ENCODE measurements around the gene LRIT2.

Gene LRIT2

DNA sequence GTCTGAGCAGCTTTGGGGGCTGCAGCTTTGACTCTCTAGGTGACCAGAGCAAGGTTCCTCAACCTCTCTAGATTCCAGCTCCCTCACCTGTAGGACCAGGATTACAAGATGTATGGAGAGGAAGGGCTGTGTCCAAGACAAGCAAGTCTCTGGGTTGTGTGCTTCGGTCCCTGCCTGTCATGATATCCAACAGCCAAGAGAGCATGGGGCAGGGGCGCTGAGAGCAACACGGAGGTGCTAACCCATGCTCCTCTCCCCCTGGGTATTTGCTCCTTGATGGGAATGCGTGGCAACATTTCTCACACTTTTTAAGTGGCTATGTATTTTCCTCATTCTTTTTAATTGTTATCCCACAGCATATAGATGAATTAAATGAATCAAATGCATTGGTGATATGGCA is 20.7 kb downstream of the LRIT2 start:
- TF ChIP-seq ZNF274 (IDR thresholded peaks at IDR 0.05; ENCODE audit: low read depth, low read length): no peak
- TF ChIP-seq SUZ12 (IDR thresholded peaks at IDR 0.05; ENCODE audit: extremely low read depth, insufficient read depth, insufficient read length): no peak
- TF ChIP-seq YY1 (IDR thresholded peaks at IDR 0.05; ENCODE audit: insufficient read depth, insufficient read length): no peak
- H3K36me3 ChIP-seq (ENCODE audit: insufficient read depth, insufficient read length, low read length): no peaks in the 10 kb centered on the region

GRCh38 chr10:84204122-84204521 is 21.2 kb downstream of the LRIT2 start:
- no peak overlapping the region for H3K9ac ChIP-seq (ENCODE audit: insufficient read length, low read depth)
- DNase-seq (ENCODE audit: low read depth, low spot score): no peak

More for the DNA sequence above, 20.7 kb downstream of the LRIT2 start:
- no peaks in the 10 kb centered on the region for H3K4me1 ChIP-seq (ENCODE audit: insufficient read depth, insufficient read length)
- no peak overlapping the region for H3K4me3 ChIP-seq (ENCODE audit: insufficient read length, low read depth)
- H3K9me3 ChIP-seq (ENCODE audit: insufficient read depth, low read length): no peaks in the 10 kb centered on the region
- DNase-seq (ENCODE audit: low read depth, low spot score): no peak
- no peak overlapping the region for H3K9ac ChIP-seq (ENCODE audit: insufficient read length, low read depth)
- H3K27me3 ChIP-seq (ENCODE audit: insufficient read depth, insufficient read length): no peaks in the 10 kb centered on the region

GRCh38 chr10:84202349-84202748 is 23.0 kb downstream of the LRIT2 start:
- H3K9me3 ChIP-seq (ENCODE audit: insufficient read depth, low read length): no peaks in the 10 kb centered on the region
- H3K36me3 ChIP-seq (ENCODE audit: insufficient read depth, insufficient read length, low read length): no peaks in the 10 kb centered on the region
- H3K27me3 ChIP-seq (ENCODE audit: insufficient read depth, insufficient read length): no peaks in the 10 kb centered on the region
- H3K4me3 ChIP-seq (ENCODE audit: insufficient read length, low read depth): no peak overlapping the region
- H3K9ac ChIP-seq (ENCODE audit: insufficient read length, low read depth): no peak overlapping the region
- no peaks in the 10 kb centered on the region for H3K4me1 ChIP-seq (ENCODE audit: insufficient read depth, insufficient read length)
- DNase-seq (ENCODE audit: low read depth, low spot score): no peak
- TF ChIP-seq ZNF274 (IDR thresholded peaks at IDR 0.05; ENCODE audit: low read depth, low read length) (no peak), YY1 (IDR thresholded peaks at IDR 0.05; ENCODE audit: insufficient read depth, insufficient read length) (no peak), SUZ12 (IDR thresholded peaks at IDR 0.05; ENCODE audit: extremely low read depth, insufficient read depth, insufficient read length) (no peak)

More at GRCh38 chr10:84204122-84204521, 21.2 kb downstream of the LRIT2 start:
- TF ChIP-seq ZNF274 (IDR thresholded peaks at IDR 0.05; ENCODE audit: low read depth, low read length) (no peak), YY1 (IDR thresholded peaks at IDR 0.05; ENCODE audit: insufficient read depth, insufficient read length) (no peak)
- H3K4me3 ChIP-seq (ENCODE audit: insufficient read length, low read depth): no peak overlapping the region
- no peaks in the 10 kb centered on the region for H3K4me1 ChIP-seq (ENCODE audit: insufficient read depth, insufficient read length)
- H3K27me3 ChIP-seq (ENCODE audit: insufficient read depth, insufficient read length): no peaks in the 10 kb centered on the region
- no peaks in the 10 kb centered on the region for H3K36me3 ChIP-seq (ENCODE audit: insufficient read depth, insufficient read length, low read length)
- H3K9me3 ChIP-seq (ENCODE audit: insufficient read depth, low read length): no peaks in the 10 kb centered on the region

DNA sequence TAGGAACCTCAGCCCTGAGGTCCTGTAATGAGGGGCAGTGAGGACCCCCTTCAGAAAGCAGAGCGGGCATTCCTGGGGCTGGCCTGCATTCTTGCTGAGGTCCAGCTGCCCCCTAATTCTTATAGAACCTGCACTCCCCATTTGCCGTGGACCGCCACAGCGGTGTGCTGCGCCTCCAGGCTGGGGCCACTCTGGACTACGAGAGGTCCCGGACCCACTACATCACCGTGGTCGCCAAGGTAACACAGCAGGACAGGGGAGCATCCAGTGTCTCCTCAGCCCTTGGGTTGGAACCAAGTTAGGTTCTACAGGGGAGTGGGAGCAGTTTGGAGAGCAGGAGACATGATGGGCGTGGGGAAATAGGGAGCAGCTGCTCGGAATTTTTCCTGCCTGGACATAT is 23.7 kb downstream of the LRIT2 start:
- H3K4me3 ChIP-seq (ENCODE audit: insufficient read length, low read depth): no peak overlapping the region

DNA sequence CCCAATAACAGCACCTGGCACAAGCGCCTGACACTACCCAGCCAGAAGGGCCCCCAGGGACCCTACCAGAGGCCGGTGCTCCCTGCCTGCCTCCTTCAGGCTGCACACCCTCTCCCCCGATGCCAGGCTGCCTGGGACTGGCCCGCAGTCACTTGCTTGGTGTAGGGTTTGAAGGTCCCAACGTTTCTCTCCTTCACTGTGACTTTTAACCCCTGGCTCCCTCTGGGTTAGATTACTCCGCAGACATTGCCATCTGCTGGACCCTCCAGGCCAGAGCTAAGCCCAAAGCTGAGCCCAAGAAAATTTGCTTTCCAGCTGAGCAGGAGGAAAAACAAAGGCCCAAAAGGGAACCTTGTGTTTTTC is 24.1 kb downstream of the LRIT2 start:
- no peaks in the 10 kb centered on the region for H3K9me3 ChIP-seq (ENCODE audit: insufficient read depth, low read length)
- no peaks in the 10 kb centered on the region for H3K36me3 ChIP-seq (ENCODE audit: insufficient read depth, insufficient read length, low read length)
- H3K4me3 ChIP-seq (ENCODE audit: insufficient read length, low read depth): no peak overlapping the region
- no peaks in the 10 kb centered on the region for H3K4me1 ChIP-seq (ENCODE audit: insufficient read depth, insufficient read length)
- no peaks in the 10 kb centered on the region for H3K27me3 ChIP-seq (ENCODE audit: insufficient read depth, insufficient read length)
- TF ChIP-seq ZNF274 (IDR thresholded peaks at IDR 0.05; ENCODE audit: low read depth, low read length): no peak
- TF ChIP-seq SUZ12 (IDR thresholded peaks at IDR 0.05; ENCODE audit: extremely low read depth, insufficient read depth, insufficient read length): no peak
- TF ChIP-seq YY1 (IDR thresholded peaks at IDR 0.05; ENCODE audit: insufficient read depth, insufficient read length): no peak
- no peak for DNase-seq (ENCODE audit: low read depth, low spot score)
- no peak overlapping the region for H3K9ac ChIP-seq (ENCODE audit: insufficient read length, low read depth)

More for the DNA sequence above, 23.7 kb downstream of the LRIT2 start:
- no peak for DNase-seq (ENCODE audit: low read depth, low spot score)
- TF ChIP-seq SUZ12 (IDR thresholded peaks at IDR 0.05; ENCODE audit: extremely low read depth, insufficient read depth, insufficient read length) (no peak), YY1 (IDR thresholded peaks at IDR 0.05; ENCODE audit: insufficient read depth, insufficient read length) (no peak), ZNF274 (IDR thresholded peaks at IDR 0.05; ENCODE audit: low read depth, low read length) (no peak)
- Histone ChIP-seq H3K9ac (ENCODE audit: insufficient read length, low read depth) (no peak overlapping the region), H3K9me3 (ENCODE audit: insufficient read depth, low read length) (no peaks in the 10 kb centered on the region), H3K4me1 (ENCODE audit: insufficient read depth, insufficient read length) (no peaks in the 10 kb centered on the region), H3K27me3 (ENCODE audit: insufficient read depth, insufficient read length) (no peaks in the 10 kb centered on the region), H3K36me3 (ENCODE audit: insufficient read depth, insufficient read length, low read length) (no peaks in the 10 kb centered on the region)

GRCh38 chr10:84200537-84201243 is 24.7 kb downstream of the LRIT2 start:
- Histone ChIP-seq H3K4me3 (ENCODE audit: insufficient read length, low read depth) (no peak overlapping the region), H3K36me3 (ENCODE audit: insufficient read depth, insufficient read length, low read length) (no peaks in the 10 kb centered on the region), H3K9ac (ENCODE audit: insufficient read length, low read depth) (no peak overlapping the region), H3K9me3 (ENCODE audit: insufficient read depth, low read length) (no peaks in the 10 kb centered on the region), H3K4me1 (ENCODE audit: insufficient read depth, insufficient read length) (peaks cover under 1% of the 10 kb centered on the region), H3K27me3 (ENCODE audit: insufficient read depth, insufficient read length) (no peaks in the 10 kb centered on the region)
- TF ChIP-seq SUZ12 (IDR thresholded peaks at IDR 0.05; ENCODE audit: extremely low read depth, insufficient read depth, insufficient read length) (no peak), YY1 (IDR thresholded peaks at IDR 0.05; ENCODE audit: insufficient read depth, insufficient read length) (no peak), ZNF274 (IDR thresholded peaks at IDR 0.05; ENCODE audit: low read depth, low read length) (no peak)
- DNase-seq (ENCODE audit: low read depth, low spot score): no peak

GRCh38 chr10:84198206-84198915 is 27.0 kb downstream of the LRIT2 start:
- H3K9ac ChIP-seq (ENCODE audit: insufficient read length, low read depth): no peak overlapping the region
- no peaks in the 10 kb centered on the region for H3K36me3 ChIP-seq (ENCODE audit: insufficient read depth, insufficient read length, low read length)
- H3K27me3 ChIP-seq (ENCODE audit: insufficient read depth, insufficient read length): peaks cover 20% of the 10 kb centered on the region
- TF ChIP-seq YY1 (IDR thresholded peaks at IDR 0.05; ENCODE audit: insufficient read depth, insufficient read length) (no peak), ZNF274 (IDR thresholded peaks at IDR 0.05; ENCODE audit: low read depth, low read length) (no peak), SUZ12 (IDR thresholded peaks at IDR 0.05; ENCODE audit: extremely low read depth, insufficient read depth, insufficient read length) (no peak)
- no peak for DNase-seq (ENCODE audit: low read depth, low spot score)
- no peak overlapping the region for H3K4me3 ChIP-seq (ENCODE audit: insufficient read length, low read depth)
- no peaks in the 10 kb centered on the region for H3K9me3 ChIP-seq (ENCODE audit: insufficient read depth, low read length)
- peaks cover 6% of the 10 kb centered on the region for H3K4me1 ChIP-seq (ENCODE audit: insufficient read depth, insufficient read length)

All from NT2/D1 (cell line).